ENCODE measurements around the gene KCNA2.

KCNA2 gene

DNA sequence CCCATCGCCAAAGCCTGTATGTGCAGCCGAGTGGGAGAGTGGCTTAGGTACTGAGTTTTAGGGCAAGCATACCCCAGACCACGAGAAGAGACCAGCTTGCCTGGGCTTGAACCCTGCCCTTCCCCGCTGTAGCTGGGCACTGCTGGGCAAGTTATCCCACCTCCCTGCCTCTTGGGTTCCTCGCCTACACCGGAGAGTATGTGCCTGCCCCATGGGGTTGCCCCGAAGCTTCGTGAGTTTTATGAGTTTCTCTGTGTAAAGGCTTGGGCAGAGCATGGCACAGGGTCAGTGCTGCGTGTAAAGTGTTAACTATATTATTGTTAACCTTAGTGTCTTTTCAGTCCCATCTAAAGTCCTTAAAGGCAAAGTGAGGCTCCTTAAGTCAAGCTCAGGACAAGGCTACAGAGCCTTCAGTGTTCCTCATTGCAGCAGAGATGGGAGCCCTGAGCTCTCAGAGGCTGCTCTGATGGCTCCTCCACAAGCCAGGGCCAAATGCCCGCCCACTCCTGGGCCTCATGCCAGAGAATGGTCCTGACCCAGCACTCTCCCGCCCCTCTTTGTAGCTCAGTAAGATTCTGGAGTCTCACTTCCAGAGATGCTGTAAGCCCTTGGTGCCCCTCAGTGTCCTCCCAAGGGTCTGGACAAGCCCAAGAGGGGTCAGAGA is 50.2 kb downstream of the KCNA2 start:
- Mint-ChIP-seq H3K4me1 (peaks cover 3 to 5% of the 10 kb centered on the region in 2 donors), H3K9me3 (no peaks in the 10 kb centered on the region), H3K27ac (no peak overlapping the region), H3K27me3 (peaks cover 53 to 62% of the 10 kb centered on the region in 2 donors), H3K4me3 (no peak overlapping the region), H3K36me3 (no peaks in the 10 kb centered on the region)
- ATAC-seq (replicated peaks) (no peak), DNase-seq (no peak)

DNA sequence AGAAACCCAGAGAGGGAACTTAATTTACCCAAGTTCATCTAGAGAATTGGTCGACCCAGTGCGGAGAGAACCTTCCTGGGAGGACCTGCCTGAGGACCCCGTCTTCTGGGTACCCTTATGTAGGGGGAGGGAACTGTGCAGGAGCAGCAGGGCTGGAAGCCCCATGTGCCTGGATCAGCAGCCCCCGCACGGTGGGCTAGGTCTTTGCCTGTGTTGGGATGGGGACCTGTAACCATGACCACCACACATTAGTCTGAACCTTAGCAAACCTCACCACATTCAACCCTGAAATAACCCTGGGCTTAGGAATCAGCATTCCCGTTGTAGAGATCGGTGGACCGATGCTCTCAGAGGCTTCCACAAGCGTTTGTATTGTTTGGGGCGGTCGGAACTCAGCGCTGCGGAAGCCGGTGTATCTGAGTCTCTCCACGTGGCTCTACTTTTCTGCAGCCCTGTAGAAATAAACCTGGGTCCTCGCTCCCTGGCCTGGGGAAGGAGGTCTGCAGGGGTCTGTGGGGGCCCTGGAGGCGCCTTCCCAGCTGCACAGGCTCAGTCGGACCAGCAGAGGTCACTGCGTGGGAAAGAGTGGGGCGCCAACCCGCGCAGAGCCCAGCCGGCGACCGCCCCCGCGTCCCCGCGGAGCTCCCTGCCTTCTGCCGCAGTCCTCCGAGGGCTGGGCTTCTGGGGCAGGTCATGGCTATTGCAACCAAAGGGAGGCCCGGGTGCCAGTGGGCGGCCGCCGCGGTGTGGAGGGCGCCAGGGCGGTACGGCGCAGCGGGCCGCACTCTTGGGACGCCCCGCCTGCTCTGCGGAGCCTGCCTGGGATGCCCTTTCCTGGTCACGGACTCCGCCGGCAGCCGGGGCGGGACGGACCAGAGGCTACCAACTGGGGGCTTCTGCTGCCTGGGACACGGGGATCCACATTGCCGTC is 51.0 kb downstream of the KCNA2 start:
- peaks cover 3 to 5% of the 10 kb centered on the region in 2 donors for H3K4me1 Mint-ChIP-seq
- peaks cover 59 to 70% of the 10 kb centered on the region in 2 donors for H3K27me3 Mint-ChIP-seq
- H3K9me3 Mint-ChIP-seq: no peaks in the 10 kb centered on the region
- no peaks in the 10 kb centered on the region for H3K36me3 Mint-ChIP-seq
- DNase-seq: peak; percentile 30
- no peak overlapping the region for H3K27ac Mint-ChIP-seq
- ATAC-seq (replicated peaks): peak; percentile 85 to 90
- H3K4me3 Mint-ChIP-seq: peak overlapping the region; percentile 30 to 66

DNA sequence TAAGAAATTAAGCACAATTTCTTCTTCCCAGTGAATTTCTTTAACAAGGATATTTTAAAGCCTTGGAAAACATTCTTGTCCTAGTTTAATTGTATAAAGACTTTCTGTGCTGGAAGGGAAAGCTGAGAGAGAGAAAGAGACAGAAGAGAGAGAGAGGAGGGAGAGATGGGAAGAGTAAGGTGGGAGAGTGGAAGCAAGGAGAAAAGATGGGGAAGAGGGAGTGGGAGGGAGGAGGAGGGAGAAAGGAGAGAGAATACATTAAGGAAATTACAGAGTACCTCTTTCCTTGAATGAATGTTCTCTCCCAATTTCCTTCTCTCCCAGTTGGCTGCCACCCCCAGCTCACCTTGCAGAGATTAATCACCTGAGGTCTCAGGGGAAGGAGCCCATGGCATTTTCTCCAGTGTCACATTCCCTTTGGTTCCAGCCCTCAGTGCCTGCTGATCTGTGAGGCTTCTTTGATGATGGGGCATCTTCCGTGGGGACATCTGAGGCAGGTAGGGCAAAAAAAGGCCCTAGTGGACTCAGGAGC is 54.8 kb downstream of the KCNA2 start:
- H3K27ac Mint-ChIP-seq: no peak overlapping the region
- DNase-seq (no peak), ATAC-seq (replicated peaks) (no peak)
- no peaks in the 10 kb centered on the region for H3K9me3 Mint-ChIP-seq
- no peaks in the 10 kb centered on the region for H3K36me3 Mint-ChIP-seq
- H3K4me3 Mint-ChIP-seq: no peak overlapping the region
- H3K27me3 Mint-ChIP-seq: peaks cover 44 to 46% of the 10 kb centered on the region in 2 donors
- H3K4me1 Mint-ChIP-seq: peaks cover 3 to 5% of the 10 kb centered on the region in 2 donors

DNA sequence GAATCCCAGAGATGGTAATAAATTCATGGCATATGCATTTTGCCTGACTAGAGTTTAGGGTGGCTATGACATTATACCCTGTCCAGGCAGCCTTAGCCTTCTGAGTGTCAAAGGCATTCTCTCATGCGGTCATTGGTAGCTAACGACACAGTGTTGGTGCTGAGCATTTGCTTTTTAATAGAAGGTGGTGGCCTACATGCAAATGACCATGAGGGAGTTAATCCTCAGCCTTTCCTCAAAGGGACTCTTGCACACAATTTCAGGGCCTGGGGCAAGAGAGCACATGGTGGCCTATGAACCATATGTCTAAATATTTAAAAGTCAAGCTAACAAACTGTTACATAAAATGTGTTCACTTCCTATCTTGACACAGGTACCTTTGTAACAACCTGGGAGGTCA is 56.3 kb downstream of the KCNA2 start:
- peaks cover 0 to 1% of the 10 kb centered on the region in 2 donors for H3K4me1 Mint-ChIP-seq
- H3K36me3 Mint-ChIP-seq: no peaks in the 10 kb centered on the region
- DNase-seq (no peak), ATAC-seq (replicated peaks) (no peak)
- H3K9me3 Mint-ChIP-seq: no peaks in the 10 kb centered on the region
- H3K27ac Mint-ChIP-seq: no peak overlapping the region
- peaks cover 42 to 49% of the 10 kb centered on the region in 2 donors for H3K27me3 Mint-ChIP-seq
- H3K4me3 Mint-ChIP-seq: no peak overlapping the region

DNA sequence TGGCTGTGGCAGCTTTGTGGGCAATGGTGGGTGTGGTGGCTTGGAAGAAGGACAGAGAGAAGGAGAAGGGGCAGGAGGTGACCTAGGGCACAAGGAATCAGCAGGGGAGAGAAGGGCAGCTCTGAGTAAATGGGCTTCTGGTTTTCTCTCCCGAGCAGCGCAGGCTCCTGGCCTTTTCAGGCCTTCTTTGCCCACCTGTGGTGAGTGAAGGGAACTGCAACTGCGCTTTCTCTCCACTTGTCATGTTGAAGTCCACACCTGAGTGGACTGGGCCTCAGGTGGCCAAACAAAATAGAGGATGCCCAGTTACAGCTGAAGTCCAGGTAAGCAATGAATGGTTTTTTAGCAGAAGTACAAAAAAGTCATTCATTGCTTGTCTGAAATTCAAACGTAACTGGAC is 57.8 kb downstream of the KCNA2 start:
- H3K36me3 Mint-ChIP-seq: no peaks in the 10 kb centered on the region
- no peaks in the 10 kb centered on the region for H3K4me1 Mint-ChIP-seq
- no peak overlapping the region for H3K27ac Mint-ChIP-seq
- H3K27me3 Mint-ChIP-seq: peaks cover 36 to 45% of the 10 kb centered on the region in 2 donors
- ATAC-seq (replicated peaks): peak in 1 of 2 donors; percentile 42
- no peaks in the 10 kb centered on the region for H3K9me3 Mint-ChIP-seq
- no peak overlapping the region for H3K4me3 Mint-ChIP-seq
- no peak for DNase-seq

DNA sequence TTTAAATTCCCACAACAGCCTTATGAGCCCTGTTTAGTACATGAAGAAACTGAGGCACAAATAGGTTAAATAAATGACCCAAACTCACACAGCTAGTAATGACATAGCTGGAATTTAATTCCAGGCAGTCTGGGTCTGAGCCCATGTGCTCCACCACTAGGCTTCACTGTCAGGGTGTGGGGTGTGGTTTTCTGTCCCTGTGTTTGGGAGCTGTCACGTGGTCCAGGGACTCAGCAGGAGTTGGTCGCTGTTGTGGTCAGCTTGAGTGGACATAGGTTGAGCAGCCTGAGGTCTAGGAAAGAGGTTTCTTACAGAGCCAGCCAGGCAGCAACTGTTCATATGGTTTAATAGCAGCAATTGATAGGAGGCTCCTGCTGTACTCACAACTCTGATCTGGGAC is 59.1 kb downstream of the KCNA2 start:
- H3K4me1 Mint-ChIP-seq: no peaks in the 10 kb centered on the region
- no peak overlapping the region for H3K27ac Mint-ChIP-seq
- H3K27me3 Mint-ChIP-seq: peaks cover 24 to 32% of the 10 kb centered on the region in 2 donors
- ATAC-seq (replicated peaks) (no peak), DNase-seq (no peak)
- H3K36me3 Mint-ChIP-seq: no peaks in the 10 kb centered on the region
- no peak overlapping the region for H3K4me3 Mint-ChIP-seq
- no peaks in the 10 kb centered on the region for H3K9me3 Mint-ChIP-seq

DNA sequence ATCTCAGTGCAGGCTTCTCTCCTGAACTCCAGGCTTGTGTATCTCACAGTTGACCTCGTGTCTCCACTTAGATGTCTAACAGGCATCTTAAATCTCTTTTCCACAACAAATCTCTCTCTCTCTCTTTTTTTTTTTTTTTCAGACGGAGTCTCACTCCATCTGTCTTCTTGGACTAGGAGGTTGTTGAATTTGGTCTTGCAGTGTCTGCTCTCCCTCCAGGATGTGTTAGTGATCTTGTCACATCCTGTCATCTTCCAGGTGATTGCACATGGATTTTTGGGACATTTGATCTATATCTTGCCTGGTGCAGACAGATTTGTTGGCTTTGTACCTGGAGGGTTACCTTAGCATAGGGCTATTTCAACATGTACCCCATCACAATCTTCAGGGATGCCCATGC is 60.7 kb downstream of the KCNA2 start:
- ATAC-seq (replicated peaks): no peak
- H3K4me1 Mint-ChIP-seq: no peaks in the 10 kb centered on the region

DNA sequence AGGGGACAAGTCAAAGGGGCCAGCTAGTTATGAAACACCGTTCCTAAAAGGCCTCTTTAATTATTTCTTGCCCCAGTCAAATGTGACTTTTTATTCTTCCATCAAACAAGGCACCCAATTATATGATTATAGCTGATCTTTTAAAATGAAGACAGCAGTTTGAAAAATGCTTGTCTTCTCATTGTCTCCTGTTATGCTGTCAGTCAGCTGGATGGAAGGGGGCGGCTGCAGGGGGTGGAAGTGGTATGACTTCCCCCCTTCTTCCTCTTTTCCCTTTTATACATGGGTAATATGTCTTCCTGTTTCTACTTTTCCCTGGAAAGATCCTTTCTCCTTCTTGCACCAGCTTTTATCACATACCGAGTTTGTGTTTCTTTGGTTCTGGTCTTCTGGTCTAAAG is 61.4 kb downstream of the KCNA2 start:
- DNase-seq (no peak), ATAC-seq (replicated peaks) (no peak)
- H3K27ac Mint-ChIP-seq: no peak overlapping the region
- H3K4me1 Mint-ChIP-seq: no peaks in the 10 kb centered on the region
- no peak overlapping the region for H3K4me3 Mint-ChIP-seq
- no peaks in the 10 kb centered on the region for H3K36me3 Mint-ChIP-seq
- no peaks in the 10 kb centered on the region for H3K9me3 Mint-ChIP-seq
- H3K27me3 Mint-ChIP-seq: peaks cover 17 to 21% of the 10 kb centered on the region in 2 donors

More for the DNA sequence above, 60.7 kb downstream of the KCNA2 start:
- Mint-ChIP-seq H3K27me3 (peaks cover 16 to 20% of the 10 kb centered on the region in 2 donors), H3K27ac (no peak overlapping the region), H3K9me3 (no peaks in the 10 kb centered on the region), H3K36me3 (no peaks in the 10 kb centered on the region), H3K4me3 (no peak overlapping the region)
- no peak for DNase-seq
